WTC11 (cell line): ENCODE results near the gene STRAP.
"Not testable (repeated sequence)": the region's sequence is repeated elsewhere in the genome, so short reads cannot be mapped to it uniquely, and the experiment has no call there.

ENCODE experiments used
- CTCF ChIP-seq: fragments of 200-600 bp; IDR thresholded peaks from 2 replicates; pipeline ENCODE4 v1.8.0; 2022; ENCODE audit warnings: antibody characterized with exemption
- MAX ChIP-seq: sonication (generic); formaldehyde crosslinking; IDR thresholded peaks from 2 replicates; pipeline ENCODE4 v1.8.0; 2022; ENCODE audit warnings: mild to moderate bottlenecking, missing genetic modification reagents
- SMAD3 ChIP-seq: sonication (generic); formaldehyde crosslinking; IDR thresholded peaks from 2 replicates; pipeline ENCODE4 v1.8.0; 2022; ENCODE audit warnings: missing genetic modification reagents, mild to moderate bottlenecking, borderline replicate concordance

- not testable (repeated sequence) for TF ChIP-seq CTCF; SMAD3 (CRISPR knock-in tag); MAX (CRISPR knock-in tag)
Observed at GRCh38 chr12:15948461-15948860, 66.3 kb downstream of the STRAP start.
